Activated B cell treated with CpG ODN at 0.5 μM for 24 hours (primary cell): ENCODE measurements around the gene PTPRD. TPM values are rescaled to one million over a fixed set of nuclear protein-coding genes. Genes with fewer than 3 reads are reported as not detected.

ENCODE experiments used
- ATAC-seq: fragments of 200-7000 bp; cut with Tn5 transposase; one replicate; pipeline ENCODE4 v1.10.0; 2021; ENCODE audit warnings: low read depth, mild to moderate bottlenecking, moderate library complexity
- CTCF ChIA-PET: fragments of 350-600 bp; sonication (Branson Sonifier 250); formaldehyde crosslinking; loops from one replicate; lab custom pipeline; 2021; ENCODE audit warnings: antibody characterized with exemption; lab: Charles Lee
- POLR2A ChIA-PET: fragments of 350-600 bp; sonication (Branson Sonifier 250); formaldehyde crosslinking; loops from one replicate; lab custom pipeline; 2021; ENCODE audit warnings: antibody characterized with exemption; lab: Charles Lee
- DNase-seq: peaks from one replicate; pipeline ENCODE4 v3.0.0; 2022
- H3K27ac Mint-ChIP-seq: one replicate; pipeline ENCODE4 v1.8.0; 2020; ENCODE audit warnings: mixed read lengths
- H3K27me3 Mint-ChIP-seq: one replicate; pipeline ENCODE4 v1.8.0; 2021; ENCODE audit warnings: mixed read lengths
- H3K36me3 Mint-ChIP-seq: one replicate; pipeline ENCODE4 v1.8.0; 2021; ENCODE audit warnings: low read depth, mixed read lengths
- H3K4me1 Mint-ChIP-seq: one replicate; pipeline ENCODE4 v1.8.0; 2021; ENCODE audit warnings: mixed read lengths
- H3K4me3 Mint-ChIP-seq: one replicate; pipeline ENCODE4 v1.8.0; 2020; ENCODE audit warnings: mild to moderate bottlenecking, mixed read lengths
- H3K9me3 Mint-ChIP-seq: one replicate; pipeline ENCODE4 v1.8.0; 2020; ENCODE audit warnings: mixed read lengths
- intact Hi-C: fragments of 100-400 bp; cut with micrococcal nuclease; formaldehyde crosslinking; loops from one replicate; pipeline ENCODE4 v1.15.1; 2024
- total RNA-seq: library from RNA; stranded (reverse); gene quantifications from 2 replicates; pipeline ENCODE4 v1.2.3, GENCODE V29; 2022
- TF ChIP-seq, protein P1 (sequence below): fragments of 200-600 bp; IDR thresholded peaks from one replicate; pipeline ENCODE4 v1.8.0; 2022; ENCODE audit warnings: antibody characterized with exemption, mild to moderate bottlenecking

PTPRD gene
- total RNA-seq, 1 donor from 2014 or later, result 0.04 TPM

DNA sequence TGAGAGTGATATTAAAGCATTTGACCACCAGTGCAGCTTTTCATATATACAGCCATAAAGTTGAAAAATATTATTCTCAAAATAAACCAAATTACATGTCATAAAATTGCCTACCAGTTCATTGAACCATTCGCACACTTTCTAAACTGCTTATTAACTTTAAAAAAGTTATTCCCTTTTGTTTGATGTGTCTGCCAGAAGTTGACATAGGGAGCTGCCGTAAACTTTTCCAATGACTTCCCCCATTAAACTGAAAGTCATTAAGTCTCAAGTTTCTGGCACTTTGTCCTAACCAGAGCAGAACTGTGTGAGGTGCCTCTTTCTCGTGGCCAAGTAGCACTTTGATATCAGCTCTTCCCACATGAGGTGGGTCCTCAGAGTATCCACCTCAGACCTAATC is 2231.2 kb downstream of the PTPRD start:
- intact Hi-C loops, result no loop called here
- H3K4me3 Mint-ChIP-seq, result no peak overlapping the region
- no peaks in the 10 kb centered on the region for H3K27me3 Mint-ChIP-seq
- no peak for ATAC-seq
- H3K36me3 Mint-ChIP-seq, result no peaks in the 10 kb centered on the region
- H3K27ac Mint-ChIP-seq, result no peak overlapping the region
- H3K4me1 Mint-ChIP-seq, result no peaks in the 10 kb centered on the region
- POLR2A ChIA-PET, result no interaction called here
- H3K9me3 Mint-ChIP-seq, result no peaks in the 10 kb centered on the region
- TF ChIP-seq, protein P1, sequence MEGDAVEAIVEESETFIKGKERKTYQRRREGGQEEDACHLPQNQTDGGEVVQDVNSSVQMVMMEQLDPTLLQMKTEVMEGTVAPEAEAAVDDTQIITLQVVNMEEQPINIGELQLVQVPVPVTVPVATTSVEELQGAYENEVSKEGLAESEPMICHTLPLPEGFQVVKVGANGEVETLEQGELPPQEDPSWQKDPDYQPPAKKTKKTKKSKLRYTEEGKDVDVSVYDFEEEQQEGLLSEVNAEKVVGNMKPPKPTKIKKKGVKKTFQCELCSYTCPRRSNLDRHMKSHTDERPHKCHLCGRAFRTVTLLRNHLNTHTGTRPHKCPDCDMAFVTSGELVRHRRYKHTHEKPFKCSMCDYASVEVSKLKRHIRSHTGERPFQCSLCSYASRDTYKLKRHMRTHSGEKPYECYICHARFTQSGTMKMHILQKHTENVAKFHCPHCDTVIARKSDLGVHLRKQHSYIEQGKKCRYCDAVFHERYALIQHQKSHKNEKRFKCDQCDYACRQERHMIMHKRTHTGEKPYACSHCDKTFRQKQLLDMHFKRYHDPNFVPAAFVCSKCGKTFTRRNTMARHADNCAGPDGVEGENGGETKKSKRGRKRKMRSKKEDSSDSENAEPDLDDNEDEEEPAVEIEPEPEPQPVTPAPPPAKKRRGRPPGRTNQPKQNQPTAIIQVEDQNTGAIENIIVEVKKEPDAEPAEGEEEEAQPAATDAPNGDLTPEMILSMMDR, result no peak
- CTCF ChIA-PET, result no interaction called here
- no peak for DNase-seq

DNA sequence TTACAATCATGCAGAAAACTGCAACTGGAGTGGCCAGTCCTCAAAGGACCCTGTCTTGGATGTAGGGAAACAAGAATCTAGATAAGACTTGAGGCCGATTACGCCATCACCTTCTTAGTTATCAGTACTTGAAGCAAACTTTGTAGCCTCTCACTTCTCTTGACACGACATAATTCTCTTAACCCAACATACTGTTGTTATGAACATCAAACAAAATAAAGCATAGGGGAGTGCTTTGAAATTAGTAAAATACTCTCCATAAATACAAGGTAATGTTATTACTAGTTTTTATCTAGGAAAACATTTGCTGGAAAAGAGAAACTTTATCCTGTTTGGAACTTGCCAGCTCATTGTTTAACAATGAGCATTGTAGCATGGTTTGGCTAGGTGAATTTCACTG is 2238.3 kb downstream of the PTPRD start:
- no peak overlapping the region for H3K4me3 Mint-ChIP-seq
- H3K36me3 Mint-ChIP-seq, result no peaks in the 10 kb centered on the region
- POLR2A ChIA-PET, result no interaction called here

DNA sequence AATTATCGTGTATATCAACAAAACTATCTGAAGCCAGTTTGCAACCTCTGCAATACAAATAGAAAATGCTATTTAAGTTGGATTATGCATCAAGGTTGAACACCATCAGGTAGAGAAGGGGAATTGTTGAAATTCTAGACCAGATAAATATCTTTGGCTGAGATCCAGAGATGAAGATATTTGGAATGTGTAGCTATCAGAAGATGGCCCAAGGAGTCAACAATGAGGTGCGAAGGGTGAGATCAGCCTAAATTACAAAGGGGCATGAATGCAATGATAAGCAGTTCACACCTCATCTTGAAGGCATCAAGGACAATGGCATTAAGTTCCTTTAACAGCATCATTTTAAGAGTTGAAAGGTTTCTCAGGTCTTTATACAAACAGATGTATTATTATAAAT is 2241.1 kb downstream of the PTPRD start:
- Mint-ChIP-seq H3K36me3 (no peaks in the 10 kb centered on the region), H3K4me1 (no peaks in the 10 kb centered on the region), H3K27ac (no peak overlapping the region), H3K27me3 (no peaks in the 10 kb centered on the region), H3K9me3 (no peaks in the 10 kb centered on the region), H3K4me3 (no peak overlapping the region)
- intact Hi-C loops, result no loop called here
- TF ChIP-seq, protein P1, result no peak
- ChIA-PET POLR2A (no interaction called here), CTCF (no interaction called here)
- DNase-seq (no peak), ATAC-seq (no peak)

More for the DNA sequence above, 2238.3 kb downstream of the PTPRD start:
- Mint-ChIP-seq H3K9me3 (no peaks in the 10 kb centered on the region), H3K27ac (no peak overlapping the region), H3K4me1 (no peaks in the 10 kb centered on the region), H3K27me3 (no peaks in the 10 kb centered on the region)
- TF ChIP-seq, protein P1, result no peak
- intact Hi-C loops, result no loop called here
- ATAC-seq, result no peak
- CTCF ChIA-PET, result no interaction called here
- DNase-seq, result no peak

DNA sequence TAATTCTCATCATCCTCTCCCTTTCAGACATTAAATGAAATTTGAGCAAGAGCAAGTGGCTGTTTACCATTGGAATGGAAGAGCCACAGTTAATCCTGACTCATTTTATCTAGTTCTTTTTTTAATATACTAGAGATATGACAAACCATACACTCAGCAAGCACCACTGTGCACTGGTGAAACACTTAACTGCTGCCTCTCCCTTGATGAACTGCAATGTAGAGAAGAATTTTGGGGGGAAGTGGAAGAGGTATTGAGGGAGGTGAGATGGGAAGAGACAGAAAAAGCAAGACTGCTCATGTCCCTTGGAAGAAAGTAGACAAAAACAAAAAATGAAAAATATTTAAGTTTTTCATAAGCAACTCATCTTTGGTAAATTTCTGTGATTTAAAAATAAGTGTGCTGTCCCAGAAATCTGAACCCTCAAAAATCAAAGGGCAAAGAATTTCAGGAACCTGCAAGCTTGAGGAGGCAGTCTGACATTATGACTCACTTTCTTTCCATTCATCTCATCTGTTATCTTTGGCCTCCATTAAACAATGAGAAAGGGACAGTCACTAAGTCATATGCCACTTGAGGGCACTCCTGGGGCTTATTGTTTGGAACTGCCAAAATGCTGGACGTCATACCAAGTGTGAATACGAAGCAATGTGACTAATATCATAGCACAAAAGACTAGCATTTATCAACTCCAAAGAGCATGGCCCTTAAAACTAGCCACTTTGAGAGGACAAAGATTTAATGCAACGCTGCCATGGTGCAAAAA is 2246.5 kb downstream of the PTPRD start:
- Mint-ChIP-seq H3K4me1 (no peaks in the 10 kb centered on the region), H3K27me3 (no peaks in the 10 kb centered on the region), H3K27ac (no peak overlapping the region), H3K9me3 (no peaks in the 10 kb centered on the region), H3K36me3 (no peaks in the 10 kb centered on the region), H3K4me3 (no peak overlapping the region)
- intact Hi-C loops, result no loop called here
- CTCF ChIA-PET, result no interaction called here
- POLR2A ChIA-PET, result no interaction called here
- DNase-seq (no peak), ATAC-seq (no peak)
- TF ChIP-seq, protein P1, result no peak

DNA sequence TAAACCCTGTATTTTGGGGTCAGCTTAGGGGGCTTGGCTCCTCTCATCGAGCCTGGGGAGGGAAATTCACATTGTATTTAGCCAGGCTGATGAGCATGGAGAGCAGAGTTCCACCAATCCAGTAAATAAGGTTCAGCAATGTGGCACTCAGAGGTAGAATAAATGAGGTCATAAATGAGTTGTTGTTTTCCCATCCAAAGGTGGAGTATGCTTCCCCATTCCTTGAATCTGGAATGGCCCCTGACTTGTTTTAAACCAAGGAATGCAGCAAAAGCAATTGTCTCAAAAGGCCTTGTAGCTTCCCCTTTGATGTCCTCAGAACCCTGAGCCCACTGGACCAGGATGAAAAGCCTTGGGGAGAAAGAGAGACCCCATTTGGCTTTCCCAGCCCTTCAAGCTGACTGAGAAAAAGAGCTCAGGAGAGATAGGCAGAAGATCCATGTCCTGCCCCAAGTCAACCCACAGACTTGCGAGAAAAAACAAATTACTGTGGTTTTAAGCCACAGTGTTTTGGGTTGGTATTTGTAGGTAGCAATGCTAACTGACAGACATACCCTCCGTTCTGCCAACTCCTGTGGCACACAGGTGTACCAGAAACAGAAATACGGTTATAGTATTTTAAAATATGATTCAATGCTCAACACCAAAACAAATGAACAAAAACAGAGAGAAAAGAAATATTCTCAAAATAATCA is 2247.2 kb downstream of the PTPRD start:
- ChIA-PET CTCF (no interaction called here), POLR2A (no interaction called here)
- DNase-seq (no peak), ATAC-seq (no peak)
- TF ChIP-seq, protein P1, result no peak
- Mint-ChIP-seq H3K27ac (no peak overlapping the region), H3K4me1 (no peaks in the 10 kb centered on the region), H3K36me3 (no peaks in the 10 kb centered on the region), H3K27me3 (no peaks in the 10 kb centered on the region), H3K9me3 (no peaks in the 10 kb centered on the region), H3K4me3 (no peak overlapping the region)
- intact Hi-C loops, result no loop called here
